ENCODE results near the gene MLPH.
A peak's percentile ranks its signal among the peaks of the same experiment; 100 is the strongest.

Gene MLPH

GRCh38 chr2:237581751-237582746 lies 95.0 kb downstream of the MLPH start:
- peak; percentile 57 for TF ChIP-seq CTCF (IDR thresholded peaks at IDR 0.05)

- no peak for TF ChIP-seq CTCF (IDR thresholded peaks at IDR 0.05)
These were observed 96.6 kb downstream of the MLPH start for GRCh38 chr2:237583385-237584295.

GRCh38 chr2:237585590-237586221 lies 98.7 kb downstream of the MLPH start:
- no peak for TF ChIP-seq CTCF (IDR thresholded peaks at IDR 0.05)

- no peak for TF ChIP-seq CTCF (IDR thresholded peaks at IDR 0.05)
These were observed 101.1 kb downstream of the MLPH start for GRCh38 chr2:237588044-237588696.

- TF ChIP-seq CTCF (IDR thresholded peaks at IDR 0.05): no peak
These were observed 103.5 kb downstream of the MLPH start, which contains the start of gene RAB17 for GRCh38 chr2:237590272-237591140. Gene RAB17, minus strand, starts transcription at chr2:237590734. Its CDS starts 4,580 bp downstream, at chr2:237586154.

GRCh38 chr2:237591141-237591881 lies 104.3 kb downstream of the MLPH start:
- TF ChIP-seq CTCF (IDR thresholded peaks at IDR 0.05): no peak

Measured in LNCAP (cell line).